ENCODE measurements around the gene CHRNA7. TPM values are rescaled to one million over a fixed set of nuclear protein-coding genes. Genes with fewer than 3 reads are reported as not detected.

The CHRNA7 gene
- polyA plus RNA-seq, 10 donors, result 1.0 to 3.4 (median 2.0) TPM

DNA sequence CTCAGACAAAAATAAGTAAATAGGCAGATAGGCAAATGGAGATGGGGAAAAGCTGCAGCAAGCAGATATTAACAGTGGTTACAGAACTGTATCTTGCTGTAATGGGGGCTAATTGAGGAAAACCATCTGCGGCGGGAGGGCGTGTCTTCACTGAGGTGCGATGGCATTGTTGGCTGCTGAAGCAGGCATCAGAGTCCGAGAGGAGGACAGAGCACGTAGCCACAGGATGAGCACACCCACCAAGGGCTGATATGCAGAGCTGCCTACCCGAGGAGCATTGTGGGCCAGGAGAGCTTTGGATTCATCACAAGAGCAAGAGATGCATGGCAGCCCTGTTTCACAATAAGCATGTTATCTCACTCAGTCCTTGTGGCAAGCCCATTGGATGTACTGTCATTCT is 30.4 kb downstream of the CHRNA7 start:
- no peak for DNase-seq

DNA sequence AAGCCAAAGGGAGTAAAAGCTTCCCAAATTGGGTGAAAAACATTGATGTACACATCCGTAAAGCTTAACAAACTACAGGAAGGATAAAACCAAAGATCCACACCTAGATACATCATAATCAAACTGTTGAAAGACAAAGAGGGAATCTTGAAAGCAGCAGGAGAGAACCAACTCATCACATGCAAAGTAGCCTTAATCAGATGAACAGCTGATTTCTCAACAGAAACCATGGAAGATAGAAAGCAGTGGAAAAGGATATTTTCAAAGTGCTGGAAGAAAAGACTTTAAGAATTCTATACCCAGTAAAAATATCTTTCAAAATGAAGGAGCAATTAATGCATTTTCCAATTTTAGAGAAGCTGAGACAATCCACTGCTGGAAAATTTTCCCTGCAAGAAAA is 36.8 kb downstream of the CHRNA7 start:
- no peak for DNase-seq

DNA sequence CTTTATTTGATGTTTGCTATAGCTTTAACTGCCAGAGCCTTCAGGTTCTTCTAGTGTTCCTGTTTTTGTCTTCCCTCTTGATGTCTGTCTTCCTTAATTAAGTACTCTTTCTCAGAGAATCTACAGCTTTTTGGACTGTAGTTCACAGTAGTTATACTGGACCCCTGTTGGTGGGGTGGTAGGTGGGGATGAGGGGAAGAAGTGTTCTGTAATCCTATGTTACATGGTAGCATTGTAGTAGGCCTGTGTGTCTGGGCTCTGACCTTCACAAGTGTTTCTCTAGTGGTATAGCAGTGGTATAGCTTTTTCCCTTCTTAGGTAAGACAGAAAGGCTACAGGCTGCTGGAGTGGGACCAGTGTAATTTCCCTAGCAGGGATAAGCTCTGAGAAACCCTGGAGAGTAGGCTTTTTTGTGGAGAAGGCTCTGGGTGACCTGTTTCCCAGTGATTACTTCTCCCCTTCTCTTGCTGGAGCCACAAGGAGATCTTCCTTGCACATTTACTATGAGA is 59.6 kb downstream of the CHRNA7 start:
- no peak for DNase-seq

DNA sequence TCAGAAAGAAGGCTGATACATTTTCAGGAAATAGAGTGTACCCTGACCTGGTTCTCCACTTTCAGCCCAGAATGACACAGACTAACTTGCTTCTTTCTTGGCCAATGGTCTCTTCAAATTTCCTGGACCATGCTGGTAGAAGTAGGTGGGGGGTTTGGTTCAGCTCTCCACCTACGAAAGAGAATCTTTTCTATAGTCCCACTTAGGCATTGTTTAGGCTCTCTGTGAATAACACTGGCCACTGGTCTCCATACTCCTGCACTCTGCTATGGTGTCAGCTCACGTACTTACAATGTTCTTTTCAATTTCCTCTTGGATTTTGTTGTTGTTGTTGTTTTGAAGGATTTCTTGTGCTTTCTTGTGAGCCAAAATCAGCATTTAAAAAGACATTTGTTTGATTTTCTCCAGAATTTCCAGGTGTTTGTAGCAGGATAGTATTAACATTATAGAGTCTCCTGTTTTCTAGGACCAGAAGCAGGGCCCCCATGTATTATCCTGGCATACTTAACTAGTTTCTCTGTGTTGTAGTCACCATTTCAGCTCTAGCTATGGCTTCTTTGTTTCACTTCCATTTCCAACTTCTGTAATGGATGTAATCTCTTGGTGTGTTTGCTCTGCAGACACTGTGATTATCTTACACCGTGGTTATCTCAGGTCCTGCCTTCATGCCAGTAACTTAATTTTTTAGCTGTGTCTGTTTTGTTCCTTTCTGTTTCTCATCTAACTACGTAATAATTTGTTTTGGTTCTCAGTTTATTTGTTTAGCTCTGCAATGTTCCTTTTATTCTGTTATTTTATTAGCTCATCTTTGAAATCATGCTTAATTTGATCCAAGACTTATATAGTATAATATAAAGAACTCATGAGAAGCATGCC is 61.4 kb downstream of the CHRNA7 start:
- no peak for DNase-seq

DNA sequence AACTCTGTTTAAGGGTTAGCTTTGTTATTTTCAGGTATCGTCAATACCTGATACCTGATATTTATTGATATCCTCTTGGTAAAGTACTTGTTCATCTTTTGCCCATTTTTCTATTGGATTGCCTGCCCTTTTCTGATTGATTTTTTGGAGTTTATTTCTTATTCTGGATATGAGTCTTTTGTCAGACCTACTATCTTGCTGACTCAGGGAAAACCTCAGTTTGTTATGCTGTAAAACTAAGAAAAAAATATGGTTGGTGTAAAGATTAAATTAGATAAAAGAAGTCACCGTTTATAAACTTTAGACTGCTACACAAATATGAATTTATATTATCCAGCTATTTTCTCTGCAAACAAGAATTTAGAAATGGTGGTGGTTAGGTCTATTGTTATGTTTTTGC is 65.9 kb downstream of the CHRNA7 start:
- DNase-seq, result no peak

DNA sequence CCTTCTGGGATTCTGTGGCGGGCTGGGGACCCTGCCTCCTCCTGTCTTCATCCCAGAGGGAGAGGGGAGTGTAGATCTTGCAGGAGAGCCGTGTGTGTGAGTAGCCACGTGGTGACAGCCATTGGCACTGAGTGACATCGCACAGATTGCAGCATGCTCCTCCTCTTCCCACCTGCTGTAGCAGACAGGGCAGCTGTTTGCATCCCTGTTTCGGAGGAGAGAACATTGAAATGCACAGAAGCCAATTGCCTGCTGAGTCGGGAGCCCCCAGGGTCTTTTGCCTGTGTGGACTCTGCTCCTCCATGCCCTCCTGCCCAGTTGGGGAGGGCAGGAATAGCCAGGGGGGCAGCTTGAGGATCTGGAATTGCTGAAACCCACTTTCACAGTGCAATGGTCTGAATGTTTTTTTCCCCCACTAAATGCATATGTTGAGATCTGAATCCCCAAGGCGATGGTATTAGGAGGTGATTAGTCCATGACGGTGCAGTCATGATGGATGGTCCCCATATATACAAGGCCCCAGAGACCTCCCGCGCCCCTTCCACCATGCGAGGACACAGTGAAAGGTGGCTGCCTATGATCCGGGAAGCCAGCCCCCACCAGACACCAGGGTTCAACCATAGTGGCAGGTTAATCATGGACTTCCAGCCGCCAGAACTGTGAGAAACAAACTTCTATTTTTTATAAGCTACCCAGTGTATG is 66.8 kb downstream of the CHRNA7 start:
- no peak for DNase-seq

DNA sequence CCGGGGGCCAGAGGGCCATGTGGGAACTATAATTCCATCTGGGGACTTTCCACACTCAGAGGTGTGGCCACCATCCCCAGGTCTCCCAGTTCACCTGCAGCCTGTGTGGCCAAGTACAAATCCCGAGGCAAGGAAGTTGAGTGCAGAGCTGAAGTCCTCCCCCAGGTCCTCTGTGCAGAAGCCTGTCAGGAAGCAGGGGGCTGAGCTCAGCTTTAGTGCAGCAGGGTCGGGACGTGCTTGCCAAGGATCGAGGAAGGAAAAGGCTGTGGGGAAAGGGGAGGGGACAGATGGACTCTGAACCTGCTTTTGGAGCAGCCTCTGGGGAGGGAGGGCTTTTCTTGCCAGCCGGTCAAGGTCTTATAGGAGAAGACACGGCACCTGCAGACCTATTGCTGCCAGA is 67.7 kb downstream of the CHRNA7 start:
- DNase-seq, result no peak

DNA sequence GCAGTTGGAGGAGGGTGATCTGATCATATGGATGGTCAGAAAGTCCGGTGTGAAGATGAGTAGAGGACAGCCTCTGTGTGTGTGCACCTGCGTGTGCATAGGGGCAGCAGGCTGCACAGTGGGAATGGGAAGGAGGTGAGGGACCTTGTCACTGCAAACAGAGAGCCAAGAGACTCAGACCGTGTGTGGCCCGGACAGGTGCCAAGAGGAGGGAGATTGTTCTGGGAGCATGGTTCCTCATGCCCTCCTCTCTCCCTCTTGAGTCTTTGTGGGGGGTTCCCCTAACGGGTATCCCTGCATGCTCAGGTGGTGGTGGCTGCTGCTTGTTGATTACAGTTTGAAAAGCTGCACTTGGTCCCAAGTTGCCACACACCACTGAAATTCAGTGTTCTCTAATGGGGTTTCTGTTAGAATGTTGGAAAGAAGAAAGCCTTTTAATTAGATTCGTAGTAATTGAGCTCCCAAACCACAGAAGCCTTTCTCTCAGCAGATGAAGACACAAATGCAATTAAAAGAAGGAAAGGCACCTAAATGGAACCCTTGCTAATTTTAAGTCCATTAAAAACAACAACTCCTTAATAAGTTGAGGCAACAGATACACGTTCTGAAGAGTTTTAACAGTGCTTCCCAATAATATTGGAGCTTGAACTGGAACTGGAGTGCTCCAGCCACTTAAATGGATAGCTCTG is 68.9 kb downstream of the CHRNA7 start:
- DNase-seq, result no peak

DNA sequence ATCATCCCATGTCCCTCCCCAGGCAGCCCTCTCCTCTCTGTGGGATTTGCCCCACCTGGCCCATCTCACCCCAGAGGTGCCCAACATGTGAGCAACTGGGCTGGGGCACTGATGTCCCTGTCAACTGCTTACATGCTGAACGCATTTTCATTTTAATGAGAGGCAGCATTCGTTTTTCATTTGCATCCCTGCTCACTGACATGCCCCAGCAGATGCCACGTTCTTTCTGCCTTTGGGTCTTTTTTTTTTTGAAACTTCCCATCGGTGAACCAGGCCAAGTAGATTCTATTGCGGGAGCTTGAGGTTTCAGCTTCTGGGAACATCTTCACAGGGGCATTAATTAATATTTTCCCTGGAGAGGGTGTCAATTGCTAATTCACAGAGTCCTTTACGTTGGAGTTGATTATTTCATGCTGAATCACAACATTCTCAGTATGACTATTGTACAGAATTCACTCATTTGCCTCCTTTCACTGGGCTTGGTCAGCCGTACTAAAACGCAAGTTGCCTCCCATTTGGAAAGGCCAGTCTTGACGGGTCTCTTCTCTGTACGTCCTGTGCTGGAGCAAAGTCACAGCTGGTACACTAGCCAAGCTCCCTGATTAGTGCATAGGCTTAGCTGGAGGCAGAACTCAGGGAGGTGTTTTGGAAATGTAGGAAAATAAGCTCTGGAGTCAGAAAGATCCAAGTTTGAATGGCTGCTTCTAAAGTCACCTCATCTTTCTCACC is 69.8 kb downstream of the CHRNA7 start:
- no peak for DNase-seq

DNA sequence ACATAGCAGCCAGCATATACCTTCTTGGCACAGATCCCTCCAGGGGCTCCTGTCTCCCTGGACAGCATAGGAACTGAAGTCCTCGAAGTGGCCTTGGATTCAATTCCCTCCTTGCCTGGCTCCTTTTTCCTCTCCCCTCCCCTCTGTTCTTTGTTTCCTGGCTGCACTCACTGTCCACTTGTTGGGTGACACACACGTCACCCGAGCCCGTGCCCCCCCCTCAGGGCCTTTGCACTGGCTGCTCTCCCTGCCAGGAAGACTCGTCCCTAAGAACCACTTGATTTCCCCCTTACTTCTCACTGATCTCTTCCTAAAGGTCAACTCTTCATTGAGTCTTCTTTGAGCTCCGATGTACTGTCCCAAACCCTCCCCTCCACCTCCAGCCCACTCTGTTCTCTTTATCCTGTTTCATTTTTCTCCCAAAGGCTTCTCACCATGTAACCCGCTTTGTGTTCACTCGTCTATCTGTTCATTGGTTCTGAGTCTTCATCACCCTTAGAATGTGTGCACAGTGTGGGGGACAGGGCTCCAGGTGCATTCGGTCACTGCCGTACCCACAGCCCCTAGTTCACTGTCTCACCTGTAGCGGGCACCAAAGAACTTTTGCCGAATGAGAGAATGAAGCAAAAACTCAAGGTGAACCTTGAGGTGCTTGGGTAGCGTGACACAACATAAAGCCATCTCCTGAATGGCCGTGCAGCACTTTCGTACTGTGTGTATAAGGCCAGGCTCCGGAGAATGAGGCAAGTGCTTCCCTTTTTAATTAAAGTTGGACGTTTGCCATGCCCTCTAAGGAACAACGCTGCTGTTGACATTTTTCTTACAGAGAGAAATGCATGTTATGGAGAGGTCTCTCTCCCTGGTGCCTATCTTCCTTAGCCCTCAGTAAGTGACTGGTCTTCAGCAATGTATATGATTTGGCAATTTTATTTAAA is 74.0 kb downstream of the CHRNA7 start:
- no peak for DNase-seq

DNA sequence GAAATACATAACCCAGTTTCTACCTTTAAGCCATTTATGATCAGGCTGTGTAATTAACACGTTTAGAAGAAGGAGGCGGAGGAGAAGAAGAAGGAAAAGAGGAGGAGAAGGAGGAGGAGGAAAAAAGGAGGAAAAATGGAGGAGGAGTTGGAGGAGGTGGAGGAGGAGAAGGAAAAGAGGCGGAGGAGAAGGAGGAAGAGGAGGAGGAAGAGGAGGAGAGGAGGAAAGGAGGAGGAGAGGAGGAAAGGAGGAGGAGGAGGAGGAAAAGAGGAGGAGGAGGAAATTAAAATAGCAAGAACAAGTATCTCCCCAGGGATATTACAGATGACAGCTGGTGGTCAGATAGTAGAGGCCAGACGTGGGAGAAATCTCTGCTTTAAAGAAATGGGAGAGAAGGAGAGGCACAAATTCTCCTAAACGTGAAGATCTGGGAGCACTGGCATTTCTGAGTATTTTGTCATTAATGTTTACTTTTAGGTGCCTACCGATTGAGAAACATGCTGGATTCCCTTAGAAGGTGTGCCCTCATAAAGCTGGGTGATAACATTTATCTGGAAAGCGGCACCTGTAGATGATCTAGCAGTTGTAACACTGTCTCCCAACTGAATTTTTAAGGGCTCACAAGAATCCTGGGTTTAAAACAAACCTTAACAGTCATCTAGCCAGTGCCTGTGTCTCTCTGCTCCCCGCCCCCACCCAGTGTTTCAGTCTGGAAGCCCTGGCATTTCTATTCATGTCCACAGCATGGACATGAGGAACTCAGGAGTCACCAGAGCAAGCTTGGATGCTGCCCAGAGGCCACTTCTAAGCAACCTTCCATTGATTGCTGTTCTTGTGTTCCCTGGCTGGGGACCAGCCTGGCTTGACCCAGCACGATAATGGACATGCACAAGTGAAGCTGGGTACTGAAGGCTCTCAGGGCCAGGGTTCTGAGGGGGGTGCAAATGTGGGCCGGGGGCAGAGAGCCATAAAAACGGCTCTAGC is 75.2 kb downstream of the CHRNA7 start:
- no peak for DNase-seq

DNA sequence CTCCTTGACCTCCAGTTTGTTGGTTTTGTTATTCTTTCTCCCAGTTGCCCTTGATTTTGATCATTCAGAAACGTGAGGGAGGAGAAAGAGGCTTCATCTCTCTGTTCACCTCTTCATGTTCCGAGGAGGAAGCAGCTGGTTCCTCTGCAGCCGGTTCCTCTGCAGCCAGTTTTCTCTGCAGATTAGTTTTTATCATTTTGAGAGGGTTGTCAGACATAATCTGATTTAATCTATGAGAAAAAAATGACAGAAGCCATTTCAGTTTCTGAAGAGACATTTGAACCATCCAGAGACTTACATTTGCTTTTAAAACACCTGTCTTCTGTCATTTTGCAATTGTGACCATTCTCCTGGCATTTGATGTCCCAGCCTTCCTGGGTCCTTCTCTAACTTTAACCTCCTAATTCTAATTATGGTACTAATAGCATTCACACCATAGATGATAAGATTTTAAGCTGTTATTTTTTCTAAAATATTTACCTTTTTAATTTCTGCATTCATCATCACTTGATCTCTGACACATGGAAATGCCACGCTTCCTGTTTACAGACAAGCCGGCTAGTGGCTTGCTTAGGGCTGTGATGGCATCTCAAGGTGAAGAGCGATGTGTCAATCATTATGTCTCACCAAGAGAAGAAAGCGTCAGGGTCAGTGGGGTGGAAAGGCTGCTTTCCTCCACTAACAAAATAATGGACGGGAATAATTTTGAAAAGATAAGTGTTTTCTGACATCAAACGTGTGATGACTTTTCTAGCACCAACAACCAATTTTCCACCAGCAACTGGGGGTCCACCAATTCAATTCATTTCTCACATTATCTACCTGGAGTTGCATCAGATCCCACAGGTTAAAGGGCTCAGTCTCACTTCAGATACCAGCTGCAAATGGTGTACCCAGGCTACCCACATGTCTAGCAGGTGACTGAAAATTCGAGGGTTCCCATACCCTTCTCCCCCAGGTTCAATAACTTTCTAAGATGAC is 76.4 kb downstream of the CHRNA7 start:
- no peak for DNase-seq

DNA sequence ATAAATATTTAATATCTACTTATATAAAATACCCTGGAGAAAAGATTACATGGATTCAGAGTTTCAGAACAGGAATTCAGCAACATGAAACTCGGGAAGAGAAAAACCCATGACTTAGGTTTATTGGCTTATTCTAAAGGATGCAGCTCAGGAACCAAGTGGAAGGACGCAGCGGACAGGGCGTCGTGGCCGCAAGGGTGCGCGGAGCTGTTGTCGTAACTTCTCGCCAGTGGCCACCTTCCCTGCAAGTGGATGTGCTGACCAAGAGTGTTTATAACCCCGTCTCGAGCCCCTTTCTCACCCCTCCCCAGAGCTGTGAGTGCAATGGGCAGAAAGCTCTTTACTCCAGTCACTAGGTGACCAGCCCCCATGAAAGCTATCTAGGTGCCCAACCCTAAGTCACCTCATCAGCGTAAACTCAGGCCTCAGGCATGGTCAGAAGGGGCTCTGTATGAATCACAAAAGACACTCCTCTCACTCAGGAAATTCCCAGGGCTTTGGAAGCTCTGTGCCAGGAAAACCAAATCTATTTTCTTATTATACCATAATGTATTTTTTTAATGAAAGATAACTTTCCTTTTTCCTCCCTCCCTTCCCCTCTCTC is 77.3 kb downstream of the CHRNA7 start:
- no peak for DNase-seq

DNA sequence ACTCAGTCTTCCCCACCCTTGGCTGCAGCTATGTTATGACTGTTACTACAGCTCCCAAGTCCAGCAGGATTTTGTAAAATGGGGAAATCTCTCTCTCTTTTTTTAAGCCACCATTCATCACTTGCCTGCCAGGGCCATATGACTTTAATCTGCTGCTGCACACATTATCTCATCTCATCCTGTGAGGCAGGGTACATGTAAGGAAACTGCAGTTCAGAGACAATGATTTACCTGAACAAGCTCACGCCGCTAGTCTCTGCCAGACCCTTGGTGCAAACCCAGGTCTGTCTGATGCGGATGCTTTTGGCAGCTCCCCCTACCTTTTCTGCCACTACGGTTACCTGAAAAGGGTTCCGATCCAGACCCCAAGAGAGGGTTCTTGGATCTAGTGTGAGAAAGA is 78.3 kb downstream of the CHRNA7 start:
- no peak for DNase-seq

DNA sequence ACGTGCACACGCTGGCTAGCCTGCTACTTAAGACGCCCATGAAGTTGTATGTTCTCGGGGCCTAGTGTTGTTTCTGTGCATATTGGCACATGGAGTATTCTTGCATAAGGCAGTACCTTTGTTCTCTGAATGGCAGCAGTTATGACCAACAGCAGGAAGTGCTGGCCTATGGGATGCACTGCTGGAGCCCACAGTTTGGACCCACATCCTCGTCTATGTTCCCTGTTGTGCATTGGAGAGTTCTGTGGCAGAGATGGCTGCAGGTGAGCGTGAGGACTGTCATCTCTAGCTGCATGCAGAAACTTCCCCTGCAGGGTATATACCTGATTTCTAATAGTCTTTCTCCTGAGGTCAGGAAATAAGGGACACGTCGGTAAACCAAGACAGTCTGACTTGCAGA is 81.8 kb downstream of the CHRNA7 start:
- DNase-seq, result no peak

DNA sequence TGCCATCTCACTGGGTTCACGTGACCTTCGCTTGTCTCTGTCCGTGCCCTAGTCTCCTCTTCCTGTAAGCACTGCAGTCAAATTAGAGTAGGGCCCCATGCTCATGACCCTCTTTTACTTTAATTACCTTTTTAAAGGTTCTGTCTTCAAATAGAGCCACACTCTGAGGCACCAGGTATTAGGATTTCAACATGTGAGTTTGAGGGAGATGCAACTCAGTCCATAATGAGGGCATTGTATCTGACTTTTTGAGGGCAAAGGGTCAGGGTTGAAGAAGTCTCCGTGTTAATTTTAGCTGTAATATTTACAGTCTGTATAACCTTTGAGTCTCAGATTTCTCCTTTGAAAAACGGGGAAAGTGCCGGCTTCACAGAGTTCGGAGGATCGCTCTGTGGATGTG is 82.9 kb downstream of the CHRNA7 start:
- DNase-seq, result no peak

DNA sequence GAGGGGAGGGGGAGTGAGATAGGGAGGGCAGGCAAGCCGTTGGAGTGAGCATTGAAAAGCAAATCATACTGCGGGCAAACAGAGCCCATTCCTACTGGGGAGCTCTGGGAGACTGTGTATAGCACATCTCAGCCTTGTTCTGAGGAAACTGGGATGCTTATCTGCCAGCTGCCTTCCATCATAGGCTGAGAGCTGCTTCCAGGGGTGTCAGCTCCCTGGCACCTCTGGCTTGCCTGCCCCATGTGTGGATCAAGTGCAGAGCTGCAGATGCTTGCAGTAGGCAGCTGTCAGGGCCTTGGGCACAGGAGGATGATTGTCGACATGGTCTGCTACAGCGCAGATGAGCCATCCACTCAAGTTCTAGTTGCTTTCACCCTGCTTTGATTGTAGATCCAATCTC is 86.8 kb downstream of the CHRNA7 start:
- DNase-seq, result no peak

DNA sequence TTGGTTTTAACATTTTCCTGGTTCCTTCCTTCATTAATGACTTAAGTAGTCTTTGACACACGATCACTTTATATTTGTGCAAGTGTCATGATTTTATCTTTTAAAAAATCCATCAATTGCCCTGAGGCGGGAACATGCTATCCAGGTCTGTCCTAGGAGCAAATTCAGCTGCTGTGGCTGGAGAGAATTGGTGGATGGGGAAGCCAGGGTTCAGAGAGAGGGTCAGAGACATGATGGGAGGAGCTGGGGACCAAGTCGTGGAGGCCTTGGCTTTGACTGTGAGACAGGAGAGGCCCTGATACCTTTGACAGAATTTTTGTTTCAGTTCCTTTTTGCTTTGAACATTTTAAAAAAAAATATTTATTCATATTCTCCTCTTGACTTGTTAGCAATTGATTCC is 89.0 kb downstream of the CHRNA7 start:
- no peak for DNase-seq

Data from muscle of back (tissue), 11 donors.